DND-41 (cell line): ENCODE data around the gene METRN.
"Not testable (repeated sequence)": the region's sequence is repeated elsewhere in the genome, so short reads cannot be mapped to it uniquely, and the experiment has no call there.

Source experiments
- ATAC-seq: fragments of 200-7000 bp; cut with Tn5 transposase; 3 replicates; pipeline ENCODE4 v1.9.1; 2021; ENCODE audit warnings: low read depth; ENCODE audit not compliant: insufficient read depth
- DNase-seq: peaks from one replicate; pipeline ENCODE4 v3.0.0-alpha.2; 2020
- H2AFZ ChIP-seq: 2 replicates; pipeline ENCODE4 v1.6.0; 2012; ENCODE audit warnings: low read depth, low read length
- H3K27ac ChIP-seq: 2 replicates; pipeline ENCODE4 v1.5.1; 2012; ENCODE audit warnings: low read length, inconsistent platforms
- H3K27me3 ChIP-seq: fragments of 200-600 bp; sonication (generic); 2 replicates; pipeline ENCODE4 v1.6.0; 2012; ENCODE audit warnings: low read length, mild to moderate bottlenecking, inconsistent platforms; ENCODE audit not compliant: insufficient read depth, poor library complexity
- H3K36me3 ChIP-seq: 2 replicates; pipeline ENCODE4 v1.5.1; 2012; ENCODE audit warnings: low read length, inconsistent platforms; ENCODE audit not compliant: insufficient read depth
- H3K4me1 ChIP-seq: 2 replicates; pipeline ENCODE4 v1.5.1; 2012; ENCODE audit warnings: mild to moderate bottlenecking, low read length; ENCODE audit not compliant: insufficient read depth
- H3K4me2 ChIP-seq: 2 replicates; pipeline ENCODE4 v1.6.0; 2012; ENCODE audit warnings: mild to moderate bottlenecking, moderate library complexity, low read length, inconsistent platforms; ENCODE audit not compliant: insufficient read depth
- H3K4me3 ChIP-seq, 2 experiments: fragments of 200-600 bp in 1 of 2; shearing (Covaris generic) in 1 of 2; 2 replicates each; pipeline ENCODE4 v1.5.1; 2012 to 2016; ENCODE audit warnings: inconsistent platforms in 2 of 2, low read length in 2 of 2, mild to moderate bottlenecking in 2 of 2, low read depth in 1 of 2, moderate library complexity in 1 of 2
- H3K79me2 ChIP-seq: 2 replicates; pipeline ENCODE4 v1.6.0; 2012; ENCODE audit warnings: low read length, inconsistent platforms; ENCODE audit not compliant: insufficient read depth
- H3K9ac ChIP-seq: 2 replicates; pipeline ENCODE4 v1.6.0; 2012; ENCODE audit warnings: low read depth, mild to moderate bottlenecking, inconsistent platforms, low read length, moderate library complexity
- H3K9me3 ChIP-seq: 2 replicates; pipeline ENCODE4 v1.5.1; 2012; ENCODE audit warnings: low read length, moderate library complexity, mild to moderate bottlenecking, inconsistent platforms; ENCODE audit not compliant: insufficient read depth, severe bottlenecking
- H4K20me1 ChIP-seq: 2 replicates; pipeline ENCODE4 v1.6.0; 2012; ENCODE audit warnings: low read length; ENCODE audit not compliant: insufficient read depth
- CTCF ChIP-seq: IDR thresholded peaks from 2 replicates; pipeline ENCODE4 v1.5.1; 2012; ENCODE audit warnings: borderline replicate concordance, low read length, moderate library complexity, mild to moderate bottlenecking; ENCODE audit not compliant: poor library complexity, severe bottlenecking; ENCODE audit errors: extremely low read depth
- EZH2 ChIP-seq: IDR thresholded peaks from 3 replicates; pipeline ENCODE4 v1.6.1; 2012; ENCODE audit warnings: borderline replicate concordance, low read depth, mild to moderate bottlenecking, moderate library complexity, low read length, inconsistent platforms; ENCODE audit not compliant: severe bottlenecking

METRN gene

GRCh38 chr16:712740-713250, 2.1 kb upstream of the METRN start:
- H3K27ac ChIP-seq, H2AFZ ChIP-seq, H3K4me3 ChIP-seq, H3K4me2 ChIP-seq, H3K9me3 ChIP-seq, ATAC-seq, H3K9ac ChIP-seq, H3K27me3 ChIP-seq, H3K36me3 ChIP-seq: not testable (repeated sequence)
- peak; percentile 69 for DNase-seq
- Histone ChIP-seq H3K79me2 (peaks cover 18% of the 10 kb centered on the region), H4K20me1 (peaks cover 30% of the 10 kb centered on the region), H3K4me1 (peaks cover 37% of the 10 kb centered on the region)
- TF ChIP-seq CTCF: peak; percentile 52

DNA sequence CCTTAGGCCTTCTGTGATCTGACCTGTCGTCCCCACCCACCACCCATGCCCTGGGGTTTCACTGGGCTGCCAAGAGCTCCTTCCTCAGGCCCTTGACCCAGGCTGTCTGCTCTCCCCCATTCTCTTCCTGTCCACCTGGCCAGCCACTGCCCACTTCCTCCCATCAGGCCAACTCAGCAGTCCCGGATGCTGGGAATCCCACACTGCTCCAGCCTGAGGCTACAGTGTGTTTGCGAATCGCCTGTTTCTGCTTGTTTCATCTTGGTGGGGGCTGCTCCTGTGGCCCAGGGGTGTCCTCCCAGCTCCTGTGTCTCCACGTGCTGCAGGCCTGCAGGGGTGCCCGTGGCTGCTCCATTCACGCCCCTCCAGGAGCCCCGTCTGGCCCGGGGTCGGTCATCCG, 839 bp upstream of the METRN start:
- Histone ChIP-seq H3K36me3 (peaks cover 12% of the 10 kb centered on the region; the same call in 1 of the 2 replicates), H2AFZ (peak overlapping the region; percentile 71; the same call in 1 of the 2 replicates), H3K27ac (no peak overlapping the region), H3K9ac (peak overlapping the region; percentile 57), H4K20me1 (peaks cover 37% of the 10 kb centered on the region), H3K27me3 (no peaks in the 10 kb centered on the region), H3K4me1 (peaks cover 50% of the 10 kb centered on the region), H3K4me3 (peak overlapping the region in 1 of 2 experiments; percentile 75; a peak in 2 of 4 replicates), H3K79me2 (peaks cover 18% of the 10 kb centered on the region), H3K4me2 (peak overlapping the region; percentile 68), H3K9me3 (no peaks in the 10 kb centered on the region)
- DNase-seq (no peak), ATAC-seq (no peak)
- TF ChIP-seq EZH2: no peak
- TF ChIP-seq CTCF: no peak

GRCh38 chr16:715477-716199, 720 bp downstream of the METRN start:
- Histone ChIP-seq H4K20me1 (peaks cover 45% of the 10 kb centered on the region), H3K27ac (peak overlapping the region; percentile 47; the same call in 1 of the 2 replicates), H3K27me3 (peaks cover 6% of the 10 kb centered on the region), H3K9me3 (no peaks in the 10 kb centered on the region), H3K79me2 (peaks cover 18% of the 10 kb centered on the region), H3K9ac (peak overlapping the region; percentile 74), H3K36me3 (peaks cover 12% of the 10 kb centered on the region; the same call in 1 of the 2 replicates), H3K4me3 (peak overlapping the region; percentile 67 to 75; a peak in 3 of 4 replicates), H2AFZ (peak overlapping the region; percentile 71), H3K4me2 (peak overlapping the region; percentile 68), H3K4me1 (peaks cover 65% of the 10 kb centered on the region)
- peak; percentile 8 for TF ChIP-seq CTCF
- no peak for TF ChIP-seq EZH2
- peak; percentile 10; the same call in 2 of the 3 replicates for ATAC-seq
- peak; percentile 28 for DNase-seq
